MM.1S (cell line): Measurements from ENCODE around the gene ASIC1.

Experiments
- CTCF ChIP-seq: fragments of 300-600 bp; sonication (generic); IDR thresholded peaks from 2 replicates; pipeline ENCODE4 v1.5.1; 2016; ENCODE audit warnings: antibody characterized with exemption, low read length, mixed read lengths
- EZH2 ChIP-seq: fragments of 300-600 bp; sonication (generic); optimal IDR thresholded peaks from 2 replicates; pipeline ENCODE3; 2017; ENCODE audit warnings: low read depth, mild to moderate bottlenecking, antibody characterized with exemption, low read length, mixed read lengths
- EZH2phosphoT487 ChIP-seq: fragments of 300-600 bp; sonication (generic); IDR thresholded peaks from 2 replicates; pipeline ENCODE4 v1.6.1; 2018; ENCODE audit warnings: antibody characterized with exemption, low read length

- no peak for TF ChIP-seq CTCF
- TF ChIP-seq EZH2 = no peak
- no peak for TF ChIP-seq EZH2phosphoT487
These were observed 32.6 kb upstream of the ASIC1 start for GRCh38 chr12:50024805-50025186.
